Stimulated activated CD4-positive, alpha-beta T cell treated with anti-CD3 and anti-CD28 coated beads, Interleukin-2, amount 100 ng/mL, for 24 hours (primary cell): ENCODE data around the gene PDE4D.
"Not testable (repeated sequence)": the region's sequence is repeated elsewhere in the genome, so short reads cannot be mapped to it uniquely, and the experiment has no call there.

Source experiments
- DNase-seq, 2 donors: peaks; one replicate each; pipeline ENCODE4 v3.0.0-alpha.2; 2020

The PDE4D gene

GRCh38 chr5:59458321-59458720 lies 435.2 kb downstream of the PDE4D start:
- DNase-seq = no peak

GRCh38 chr5:59449905-59450644 lies 443.5 kb downstream of the PDE4D start:
- no peak for DNase-seq

GRCh38 chr5:59446356-59446755 lies 447.2 kb downstream of the PDE4D start:
- DNase-seq = no peak

- DNase-seq = no peak
These were observed 447.8 kb downstream of the PDE4D start for GRCh38 chr5:59445741-59446140.

- DNase-seq = no peak
These were observed 454.2 kb downstream of the PDE4D start for GRCh38 chr5:59439303-59439702.

GRCh38 chr5:59437176-59437575 lies 456.4 kb downstream of the PDE4D start:
- DNase-seq = no peak

GRCh38 chr5:59436364-59437148 lies 457.0 kb downstream of the PDE4D start:
- DNase-seq = no peak

- DNase-seq = no peak
These were observed 460.4 kb downstream of the PDE4D start for GRCh38 chr5:59433174-59433573.

GRCh38 chr5:59430066-59430685 lies 463.4 kb downstream of the PDE4D start:
- DNase-seq = no peak

GRCh38 chr5:59428391-59428790 lies 465.1 kb downstream of the PDE4D start:
- DNase-seq = no peak

- DNase-seq = no peak
These were observed 469.0 kb downstream of the PDE4D start for GRCh38 chr5:59424515-59424914.

GRCh38 chr5:59423021-59423420 lies 470.5 kb downstream of the PDE4D start:
- no peak for DNase-seq

- no peak for DNase-seq
These were observed 471.3 kb downstream of the PDE4D start for GRCh38 chr5:59421986-59422941.

GRCh38 chr5:59420596-59420995 lies 472.9 kb downstream of the PDE4D start:
- DNase-seq = no peak

- no peak for DNase-seq
These were observed 474.7 kb downstream of the PDE4D start for GRCh38 chr5:59418808-59419207.

- DNase-seq = no peak
These were observed 477.1 kb downstream of the PDE4D start for GRCh38 chr5:59416451-59416850.

GRCh38 chr5:59416026-59416425 lies 477.5 kb downstream of the PDE4D start:
- no peak for DNase-seq

GRCh38 chr5:59412428-59412827 lies 481.1 kb downstream of the PDE4D start:
- no peak for DNase-seq

- DNase-seq = not testable (repeated sequence)
These were observed 484.5 kb downstream of the PDE4D start for GRCh38 chr5:59408997-59409396.

- no peak for DNase-seq
These were observed 485.6 kb downstream of the PDE4D start for GRCh38 chr5:59407967-59408366.

GRCh38 chr5:59401637-59402036 lies 491.9 kb downstream of the PDE4D start:
- DNase-seq = no peak

- DNase-seq = not testable (repeated sequence)
These were observed 498.6 kb downstream of the PDE4D start for GRCh38 chr5:59394956-59395355.
